Mammary epithelial cell (primary cell): Measurements from ENCODE around the gene SARDH.

Experiments
- CTCF ChIP-seq, 2 donors: IDR thresholded peaks in 1 of 2; conservative IDR thresholded peaks in 1 of 2; 2 replicates each; pipeline ENCODE4 v1.5.1; 2011 to 2012; ENCODE audit warnings: inconsistent platforms in 2 of 2, low read length in 2 of 2, mild to moderate bottlenecking in 2 of 2, control low read depth in 1 of 2, low read depth in 1 of 2; ENCODE audit not compliant: insufficient read depth in 1 of 2; ENCODE audit errors: extremely low read depth in 1 of 2
- EZH2 ChIP-seq: IDR thresholded peaks from 2 replicates; pipeline ENCODE4 v1.6.1; 2012; ENCODE audit warnings: low read length, inconsistent platforms, borderline replicate concordance

GRCh38 chr9:133770076-133770777 lies 32.1 kb upstream of the SARDH start:
- TF ChIP-seq CTCF (conservative IDR thresholded peaks at IDR 0.05 in 1 of 2, IDR thresholded peaks at IDR 0.05 in 1 of 2; ENCODE audit: extremely low read depth in 1 of 2, insufficient read depth in 1 of 2, low read depth in 1 of 2, low read length in 2 of 2), result no peak
- TF ChIP-seq EZH2, result no peak
